GM18505 (cell line): ENCODE measurements around the gene FLG2.
"Not testable (repeated sequence)": the region's sequence is repeated elsewhere in the genome, so short reads cannot be mapped to it uniquely, and the experiment has no call there.

ENCODE experiments used
- ATAC-seq: cut with Tn5 transposase; IDR thresholded peaks from one replicate; pipeline ENCODE4 v1.9.1; 2021; ENCODE audit not compliant: unreplicated experiment
- POLR2A ChIP-seq: IDR thresholded peaks from 4 replicates; pipeline ENCODE4 v1.6.1; 2011; ENCODE audit warnings: borderline replicate concordance; ENCODE audit not compliant: insufficient read depth, insufficient read length; ENCODE audit errors: extremely low read depth

The FLG2 gene

DNA sequence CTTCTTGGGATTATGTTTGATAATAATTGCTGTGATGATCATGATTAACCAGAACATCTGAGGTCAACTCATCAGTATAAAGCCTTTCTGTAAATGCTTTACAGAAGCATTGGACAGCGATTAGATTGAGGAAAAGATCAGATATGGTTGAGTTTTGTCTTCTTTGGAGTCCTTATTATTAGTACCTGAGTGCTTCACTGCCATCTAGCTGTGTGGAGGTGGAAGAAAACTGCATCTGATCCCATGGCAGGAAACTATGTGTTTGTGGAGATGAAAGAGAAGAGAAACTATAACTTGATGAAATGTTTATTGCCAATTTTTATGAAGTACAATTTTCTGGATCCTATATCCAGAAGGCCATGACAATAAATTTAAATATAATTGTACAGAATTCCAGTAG, 11.4 kb downstream of the FLG2 start:
- ATAC-seq, result no peak
- TF ChIP-seq POLR2A, result no peak

DNA sequence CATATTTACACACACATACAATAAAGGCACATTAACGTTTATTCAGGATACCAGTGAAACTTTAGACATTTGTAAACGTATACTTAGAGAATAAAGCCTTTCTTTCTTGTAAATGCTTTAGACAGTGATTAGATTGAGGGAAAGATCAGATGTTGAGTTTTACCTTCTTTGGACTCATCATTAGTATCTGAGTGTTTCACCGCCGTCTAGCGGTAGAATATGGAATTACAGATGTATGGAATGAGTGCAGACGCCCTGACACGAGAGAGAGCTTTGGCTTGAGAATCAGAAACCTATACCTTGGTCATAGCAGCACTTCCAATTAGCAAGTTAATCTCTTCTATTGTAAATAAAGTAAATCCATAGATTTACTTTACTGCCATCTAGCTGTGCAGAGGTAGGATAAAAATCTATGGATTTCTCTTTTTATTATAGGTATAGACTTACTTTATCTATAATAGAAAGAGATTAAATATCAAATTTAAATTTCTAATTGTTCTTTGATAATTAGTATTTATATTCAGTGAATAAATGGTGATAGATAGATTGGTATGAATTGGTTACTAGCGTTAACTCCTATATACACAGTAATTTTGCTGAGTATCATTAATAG, 12.6 kb downstream of the FLG2 start:
- ATAC-seq, result no peak
- TF ChIP-seq POLR2A, result no peak

DNA sequence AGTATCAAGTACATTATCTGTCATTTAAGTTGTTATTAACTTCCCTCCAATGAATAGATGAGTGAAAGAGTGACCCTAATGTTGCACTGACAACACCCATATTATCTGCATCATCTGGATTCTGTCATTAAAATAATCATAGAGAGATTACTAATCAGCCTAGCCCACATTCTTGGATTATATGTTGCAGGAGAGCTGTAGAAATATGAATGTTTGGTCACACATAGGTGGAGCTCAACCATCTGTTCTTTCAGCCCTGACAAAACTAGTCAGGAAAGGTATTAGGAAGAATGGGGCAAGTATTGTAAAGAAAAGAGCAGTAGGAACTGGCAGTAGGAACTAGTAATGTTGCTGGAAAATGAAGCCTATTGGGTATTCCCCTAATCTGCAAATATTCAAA, 15.4 kb downstream of the FLG2 start:
- ATAC-seq, result no peak
- TF ChIP-seq POLR2A, result no peak

DNA sequence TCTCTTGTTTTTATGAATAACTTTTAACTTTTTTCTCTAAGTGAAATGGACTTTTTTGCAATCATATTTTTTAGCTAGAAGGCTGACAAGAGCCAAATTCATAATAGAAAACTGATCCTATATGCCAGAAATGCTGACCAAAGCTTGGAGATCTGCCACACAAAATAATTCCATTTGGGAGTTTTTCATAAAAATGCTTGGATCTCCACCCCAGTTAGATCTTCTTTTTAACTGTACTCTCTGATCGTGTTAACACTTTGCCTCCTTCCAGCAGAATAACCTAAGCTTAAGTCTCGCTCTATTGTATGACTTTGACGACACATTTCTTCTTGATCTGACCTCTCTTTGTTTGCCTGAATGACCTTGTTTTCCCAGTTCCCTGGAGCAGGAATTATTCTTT, 16.8 kb downstream of the FLG2 start:
- TF ChIP-seq POLR2A, result no peak
- no peak for ATAC-seq

DNA sequence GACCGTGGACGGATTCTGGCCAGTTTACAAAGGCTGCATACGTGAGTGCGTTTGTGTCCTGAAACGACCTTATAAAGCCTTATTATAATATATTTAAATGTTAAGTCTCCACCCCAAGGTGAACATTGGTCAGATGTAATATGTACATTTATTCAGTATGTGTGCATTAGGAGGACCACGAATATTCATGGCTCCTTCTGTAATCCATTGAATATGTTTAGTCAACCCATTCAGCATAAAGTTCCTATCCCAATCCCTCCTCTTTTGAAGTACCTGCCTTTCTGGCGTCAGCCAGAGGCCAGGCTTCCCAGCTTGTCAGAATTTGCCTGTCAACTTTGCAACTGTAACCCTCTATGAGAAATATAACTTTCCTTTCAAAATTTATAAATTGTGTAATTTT, 24.4 kb downstream of the FLG2 start:
- no peak for TF ChIP-seq POLR2A
- ATAC-seq, result no peak

DNA sequence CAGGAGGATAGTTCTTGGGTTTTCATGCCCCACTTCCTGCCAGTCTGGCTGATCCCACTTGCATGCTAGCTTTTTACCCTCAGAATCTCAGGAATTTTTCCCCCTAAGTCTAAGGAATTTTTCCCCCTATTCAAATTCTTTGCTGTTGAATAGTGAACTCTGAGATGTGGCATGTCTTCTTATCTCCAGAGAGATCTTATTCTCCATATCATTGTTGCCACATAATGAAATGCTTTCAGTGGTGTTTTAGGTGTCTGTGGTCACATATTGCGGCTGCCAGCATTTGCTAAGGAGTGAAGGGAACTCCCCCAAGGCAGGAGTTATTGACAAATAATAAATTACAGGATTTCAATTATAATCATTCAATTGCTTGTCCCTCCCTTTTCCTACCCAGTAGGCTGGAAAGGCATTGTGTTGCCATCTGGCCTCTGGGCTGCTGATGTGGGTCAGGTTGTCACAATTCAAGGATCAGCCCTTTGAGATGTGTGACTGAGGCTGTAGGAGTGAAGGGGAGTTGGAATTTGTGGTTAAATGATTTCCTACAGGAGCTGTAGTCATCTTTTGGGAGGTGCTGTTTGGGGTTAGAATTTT, 30.9 kb downstream of the FLG2 start:
- ATAC-seq, result no peak
- TF ChIP-seq POLR2A, result no peak

DNA sequence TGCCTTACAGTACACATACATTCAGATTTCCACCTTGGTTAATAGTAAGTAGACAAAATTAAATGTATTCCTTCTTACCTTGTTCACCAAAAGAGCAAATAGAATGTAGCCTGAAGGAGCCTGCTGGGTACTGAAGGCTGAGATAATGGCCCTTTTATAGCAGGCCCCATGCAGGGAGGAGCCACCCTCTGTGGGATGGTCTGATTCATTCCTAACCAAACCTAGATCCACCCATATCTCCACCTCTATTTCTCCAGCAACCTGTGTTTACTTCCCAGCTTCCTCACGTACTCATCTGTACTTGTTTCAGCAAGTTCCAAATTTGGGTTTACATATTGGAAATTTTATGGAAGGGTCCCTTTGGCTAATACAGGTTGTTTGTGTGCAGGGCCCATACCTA, 34.7 kb downstream of the FLG2 start, which contains the start of gene FLG:
Gene FLG, minus strand, starts transcription at position 129 of the 400 bp plus-strand sequence. CDS start 9,783 bp downstream, outside the sequence.
- no peak for TF ChIP-seq POLR2A
- ATAC-seq, result no peak

DNA sequence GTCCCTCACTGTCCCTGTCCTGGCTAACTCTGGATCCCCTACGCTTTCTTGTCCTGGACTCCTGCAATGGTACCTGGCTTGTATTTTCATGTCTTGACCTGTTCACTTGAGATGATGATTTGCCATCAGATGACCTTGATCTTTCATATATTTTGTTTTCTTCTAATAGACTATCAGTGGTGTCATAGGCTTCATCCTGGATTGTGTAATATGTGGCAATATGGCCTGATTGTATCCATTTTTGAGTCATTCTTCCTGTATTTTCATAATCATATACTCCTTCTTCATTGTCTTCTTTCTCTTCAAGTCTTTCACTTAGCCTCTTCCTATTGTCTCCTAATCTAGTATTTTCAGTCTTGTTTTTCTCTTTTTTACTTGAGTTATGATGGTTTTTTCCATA, 45.8 kb downstream of the FLG2 start:
- ATAC-seq, result no peak
- TF ChIP-seq POLR2A, result no peak

DNA sequence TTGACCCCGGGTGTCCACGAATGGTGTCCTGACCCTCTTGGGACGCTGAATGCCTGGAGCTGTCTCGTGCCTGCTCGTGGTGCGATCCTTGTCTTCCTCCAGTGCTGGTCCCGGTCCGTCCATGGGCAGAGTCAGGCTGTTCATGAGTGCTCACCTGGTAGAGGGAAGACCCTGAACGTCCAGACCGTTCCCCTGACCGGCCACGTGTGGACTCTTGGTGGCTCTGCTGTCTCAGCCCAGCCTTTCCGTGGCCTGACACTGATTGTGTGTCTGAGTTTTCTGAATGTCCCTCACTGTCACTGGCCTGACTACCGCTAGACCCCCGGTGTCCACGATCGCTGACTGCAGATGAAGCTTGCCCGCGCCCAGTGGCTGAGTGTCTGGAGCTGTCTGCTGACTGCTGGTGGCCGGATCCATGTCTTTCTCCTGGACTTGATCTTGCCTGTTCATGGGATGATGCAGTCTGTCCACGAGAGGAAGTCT, 46.4 kb downstream of the FLG2 start:
- ATAC-seq, result no peak
- no peak for TF ChIP-seq POLR2A

DNA sequence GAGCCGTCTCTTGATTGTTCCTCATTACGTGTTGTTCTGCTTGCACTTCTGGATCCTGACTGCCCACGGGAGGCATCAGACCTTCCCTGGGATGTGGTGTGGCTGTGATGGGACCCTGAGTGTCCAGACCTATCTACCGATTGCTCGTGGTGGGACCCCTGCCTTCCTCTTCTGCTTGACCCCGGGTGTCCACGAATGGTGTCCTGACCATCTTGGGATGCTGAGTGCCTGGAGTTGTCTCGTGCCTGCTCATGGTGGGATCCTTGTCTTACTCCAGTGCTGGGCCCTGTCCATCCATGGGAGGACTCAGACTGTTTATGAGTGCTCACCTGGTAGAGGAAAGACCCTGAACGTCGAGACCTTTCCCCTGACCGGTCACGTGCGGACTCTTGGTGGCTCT, 47.6 kb downstream of the FLG2 start:
- ATAC-seq, result not testable (repeated sequence)

DNA sequence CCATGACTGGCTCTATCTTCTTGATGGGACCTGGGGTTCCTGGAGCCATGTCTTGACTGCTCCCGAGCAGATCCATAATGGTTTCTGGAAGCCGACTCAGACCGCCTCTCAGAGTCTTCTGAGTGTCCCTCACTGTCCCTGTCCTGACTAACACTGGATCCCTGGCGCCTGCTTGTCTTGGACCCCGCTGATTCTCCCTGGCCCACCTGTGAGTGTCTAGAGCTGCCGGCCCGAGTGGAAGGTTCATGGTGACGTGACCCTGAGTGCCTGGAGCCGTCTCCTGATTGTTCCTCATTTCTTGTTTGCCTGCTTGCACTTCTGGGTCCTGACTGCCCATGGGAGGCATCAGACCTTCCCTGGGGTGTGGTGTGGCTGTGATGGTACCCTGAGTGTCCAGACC, 49.9 kb downstream of the FLG2 start:
- no peak for TF ChIP-seq POLR2A
- no peak for ATAC-seq

DNA sequence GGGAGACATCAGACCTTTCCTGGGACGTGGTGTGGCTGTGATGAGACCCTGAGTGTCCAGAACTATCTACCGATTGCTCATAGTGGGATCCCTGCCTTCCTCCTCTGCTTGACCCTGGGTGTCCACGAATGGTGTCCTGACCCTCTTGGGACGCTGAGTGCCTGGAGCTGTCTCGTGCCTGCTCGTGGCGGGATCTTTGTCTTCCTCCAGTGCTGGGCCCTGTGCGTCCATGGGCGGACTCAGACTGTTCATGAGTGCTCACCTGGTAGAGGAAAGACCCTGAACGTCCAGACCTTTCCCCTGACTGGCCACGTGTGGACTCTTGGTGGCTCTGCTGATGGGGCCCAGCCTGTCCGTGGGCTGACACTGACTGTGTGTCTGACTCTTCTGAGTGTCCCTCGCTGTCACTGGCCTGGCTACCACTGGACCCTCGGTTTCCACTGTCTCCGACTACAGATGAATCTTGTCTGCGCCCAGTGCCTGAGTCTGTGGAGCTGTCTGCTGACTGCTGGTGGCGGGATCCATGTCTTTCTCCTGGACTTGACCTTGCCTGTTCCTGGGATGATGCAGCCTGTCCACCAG, 50.4 kb downstream of the FLG2 start:
- not testable (repeated sequence) for ATAC-seq

DNA sequence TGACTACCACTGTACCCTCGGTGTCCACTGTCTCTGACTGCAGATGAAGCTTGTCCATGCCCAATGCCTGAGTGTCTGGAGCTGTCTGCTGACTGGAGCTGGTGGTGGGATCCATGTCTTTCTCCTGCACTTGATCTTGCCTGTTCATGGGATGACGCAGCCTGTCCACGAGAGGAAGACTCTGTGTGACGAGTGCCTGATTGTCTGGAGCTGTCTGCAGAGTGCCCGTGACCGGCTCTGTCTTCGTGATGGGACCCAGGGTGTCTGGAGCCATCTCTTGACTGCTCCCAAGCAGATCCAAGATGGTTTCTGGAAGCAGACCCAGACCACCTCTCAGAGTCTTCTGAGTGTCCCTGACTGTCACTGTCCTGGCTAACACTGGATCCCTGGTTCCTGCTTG, 51.0 kb downstream of the FLG2 start:
- not testable (repeated sequence) for ATAC-seq

DNA sequence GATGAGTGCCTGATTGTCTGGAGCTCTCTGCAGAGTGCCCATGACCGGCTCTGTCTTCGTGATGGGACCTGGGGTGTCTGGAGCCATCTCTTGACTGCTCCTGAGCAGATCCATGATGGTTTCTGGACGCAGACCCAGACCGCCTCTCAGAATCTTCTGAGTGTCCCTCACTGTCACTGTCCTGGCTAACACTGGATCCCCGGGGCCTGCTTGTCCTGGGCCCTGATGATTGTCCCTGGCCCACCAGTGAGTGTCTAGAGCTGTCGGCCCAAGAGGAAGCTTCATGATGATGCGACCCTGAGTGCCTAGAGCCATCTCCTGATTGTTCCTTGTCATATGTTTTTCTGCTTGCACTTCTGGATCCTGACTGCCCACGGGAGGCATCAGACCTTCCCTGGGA, 51.8 kb downstream of the FLG2 start:
- ATAC-seq, result not testable (repeated sequence)

DNA sequence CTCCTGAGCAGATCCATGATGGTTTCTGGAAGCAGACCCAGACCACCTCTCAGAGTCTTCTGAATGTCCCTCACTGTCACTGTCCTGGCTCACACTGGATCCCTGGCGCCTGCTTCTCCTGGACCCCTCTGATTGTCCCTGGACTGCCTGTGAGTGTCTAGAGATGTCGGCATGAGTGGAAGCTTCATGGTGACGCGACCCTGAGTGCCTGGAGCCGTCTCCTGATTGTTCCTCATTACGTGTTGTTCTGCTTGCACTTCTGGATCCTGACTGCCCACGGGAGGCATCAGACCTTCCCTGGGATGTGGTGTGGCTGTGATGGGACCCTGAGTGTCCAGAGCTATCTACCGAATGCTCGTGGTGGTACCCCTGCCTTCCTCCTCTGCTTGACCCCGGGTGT, 53.7 kb downstream of the FLG2 start:
- ATAC-seq, result not testable (repeated sequence)

DNA sequence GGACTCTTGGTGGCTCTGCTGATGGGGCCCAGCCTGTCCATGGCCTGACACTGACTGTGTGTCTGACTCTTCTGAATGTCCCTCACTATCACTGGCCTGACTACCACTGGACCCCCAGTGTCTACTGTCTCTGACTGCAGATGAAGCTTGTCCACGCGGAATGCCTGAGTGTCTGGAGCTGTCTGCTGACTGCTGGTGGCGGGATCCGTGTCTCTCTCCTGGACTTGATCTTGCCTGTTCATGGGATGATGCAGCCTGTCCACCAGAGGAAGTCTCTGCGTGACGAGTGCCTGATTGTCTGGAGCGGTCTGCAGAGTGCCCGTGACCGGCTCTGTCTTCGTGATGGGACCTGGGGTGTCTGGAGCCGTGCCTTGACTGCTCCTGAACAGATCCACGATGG, 55.0 kb downstream of the FLG2 start:
- not testable (repeated sequence) for ATAC-seq

DNA sequence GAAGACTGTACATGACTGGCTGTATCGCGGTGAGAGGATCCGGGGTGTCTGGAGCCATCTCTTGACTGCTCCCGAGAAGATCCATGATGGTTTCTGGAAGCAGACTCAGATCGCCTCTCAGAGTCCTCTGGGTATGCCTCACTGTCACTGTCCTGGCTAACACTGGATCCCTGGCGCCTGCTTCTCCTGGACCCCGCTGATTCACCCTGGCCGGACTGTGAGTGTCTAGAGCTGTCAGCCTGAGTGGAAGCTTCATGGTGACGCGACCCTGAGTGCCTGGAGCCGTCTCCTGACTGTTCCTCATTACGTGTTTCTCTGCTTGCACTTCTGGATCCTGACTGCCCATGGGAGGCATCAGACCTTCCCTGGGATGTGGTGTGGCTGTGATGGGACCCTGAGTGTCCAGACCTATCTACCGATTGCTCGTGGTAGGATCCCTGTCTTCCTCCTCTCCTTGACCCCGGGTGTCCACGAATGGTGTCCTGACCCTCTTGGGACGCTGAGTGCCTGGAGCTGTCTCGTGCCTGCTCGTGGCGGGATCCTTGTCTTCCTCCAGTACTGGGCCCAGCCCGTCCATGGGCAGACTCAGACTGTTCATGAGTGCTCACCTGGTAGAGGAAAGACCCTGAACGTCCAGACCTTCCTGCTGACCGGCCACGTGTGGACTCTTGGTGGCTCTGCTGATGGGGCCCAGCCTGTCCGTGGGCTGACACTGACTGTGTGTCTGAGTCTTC, 56.5 kb downstream of the FLG2 start:
- not testable (repeated sequence) for ATAC-seq
